SU-DHL-6 (cell line): ENCODE data around the gene SLC38A10.

Source experiments
- EZH2phosphoT487 ChIP-seq: fragments of 200-600 bp; sonication (generic), shearing (Covaris generic); conservative IDR thresholded peaks from 2 replicates; pipeline ENCODE4 v1.6.1; 2018; ENCODE audit warnings: mild to moderate bottlenecking, antibody characterized with exemption, low read length, moderate library complexity, mixed read lengths
- TF ChIP-seq, protein P1 (sequence below): fragments of 200-600 bp; sonication (generic); IDR thresholded peaks from one replicate; pipeline ENCODE4 v1.5.1; 2017; ENCODE audit warnings: antibody characterized with exemption, mild to moderate bottlenecking, low read length, moderate library complexity; ENCODE audit not compliant: insufficient read depth, poor library complexity, severe bottlenecking

DNA sequence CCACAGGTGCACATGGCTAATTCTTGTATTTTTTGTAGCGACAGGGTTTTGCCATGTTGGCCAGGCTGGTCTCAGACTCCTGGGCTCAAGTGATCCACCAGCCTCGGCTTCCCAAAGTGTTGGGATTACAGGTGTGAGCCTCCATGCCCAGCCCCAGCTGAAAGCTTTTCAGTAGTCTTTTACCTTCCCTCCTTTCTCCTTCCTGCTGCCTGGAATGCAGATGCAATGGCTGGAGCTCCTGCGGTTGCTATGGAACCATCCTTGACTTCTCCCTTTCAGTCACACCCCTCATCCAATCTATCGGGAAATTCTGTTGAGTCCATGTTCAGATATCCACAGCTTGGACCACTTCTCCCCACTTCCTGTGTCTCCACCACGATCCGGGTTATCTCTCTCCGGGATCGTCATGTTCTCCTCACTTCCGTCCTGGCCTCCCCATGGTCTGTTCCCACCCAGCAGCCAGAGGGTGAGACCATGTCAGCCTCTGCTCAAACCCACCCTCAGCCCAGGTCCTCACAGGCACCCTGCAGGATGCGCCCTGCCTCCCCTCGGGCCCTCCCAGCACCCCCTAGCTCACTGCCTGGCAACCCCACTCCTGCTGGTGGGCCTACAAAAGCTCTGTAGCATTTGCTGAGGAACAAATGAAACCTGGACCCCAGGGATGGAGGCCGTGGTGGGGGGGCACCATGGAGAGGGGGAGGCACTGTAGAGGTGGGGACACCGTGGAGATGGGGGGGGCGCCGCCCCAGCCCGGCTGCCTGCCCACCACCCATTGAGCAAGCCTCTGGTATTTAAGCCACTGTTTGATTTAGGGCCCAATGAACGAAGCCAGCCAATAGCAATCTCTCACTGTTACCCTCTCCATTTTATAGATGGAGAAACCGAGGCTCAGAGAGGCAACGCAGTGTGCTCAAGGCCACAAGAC lies 12.8 kb upstream of the SLC38A10 start:
- TF ChIP-seq, protein P1, sequence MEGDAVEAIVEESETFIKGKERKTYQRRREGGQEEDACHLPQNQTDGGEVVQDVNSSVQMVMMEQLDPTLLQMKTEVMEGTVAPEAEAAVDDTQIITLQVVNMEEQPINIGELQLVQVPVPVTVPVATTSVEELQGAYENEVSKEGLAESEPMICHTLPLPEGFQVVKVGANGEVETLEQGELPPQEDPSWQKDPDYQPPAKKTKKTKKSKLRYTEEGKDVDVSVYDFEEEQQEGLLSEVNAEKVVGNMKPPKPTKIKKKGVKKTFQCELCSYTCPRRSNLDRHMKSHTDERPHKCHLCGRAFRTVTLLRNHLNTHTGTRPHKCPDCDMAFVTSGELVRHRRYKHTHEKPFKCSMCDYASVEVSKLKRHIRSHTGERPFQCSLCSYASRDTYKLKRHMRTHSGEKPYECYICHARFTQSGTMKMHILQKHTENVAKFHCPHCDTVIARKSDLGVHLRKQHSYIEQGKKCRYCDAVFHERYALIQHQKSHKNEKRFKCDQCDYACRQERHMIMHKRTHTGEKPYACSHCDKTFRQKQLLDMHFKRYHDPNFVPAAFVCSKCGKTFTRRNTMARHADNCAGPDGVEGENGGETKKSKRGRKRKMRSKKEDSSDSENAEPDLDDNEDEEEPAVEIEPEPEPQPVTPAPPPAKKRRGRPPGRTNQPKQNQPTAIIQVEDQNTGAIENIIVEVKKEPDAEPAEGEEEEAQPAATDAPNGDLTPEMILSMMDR, result no peak
- no peak for TF ChIP-seq EZH2phosphoT487
